WTC11 (cell line): Measurements from ENCODE around the gene TBC1D22B.

Experiments
- CTCF ChIP-seq: fragments of 200-600 bp; IDR thresholded peaks from 2 replicates; pipeline ENCODE4 v1.8.0; 2022; ENCODE audit warnings: antibody characterized with exemption
- FOXK1 ChIP-seq: sonication (generic); formaldehyde crosslinking; IDR thresholded peaks from 2 replicates; pipeline ENCODE4 v1.8.0; 2022; ENCODE audit warnings: mild to moderate bottlenecking, moderate library complexity, missing genetic modification reagents
- JUN ChIP-seq: sonication (generic); formaldehyde crosslinking; IDR thresholded peaks from 2 replicates; pipeline ENCODE4 v1.8.0; 2023; ENCODE audit warnings: mild to moderate bottlenecking, missing genetic modification reagents
- MLX ChIP-seq: sonication (generic); formaldehyde crosslinking; IDR thresholded peaks from 2 replicates; pipeline ENCODE4 v1.8.1; 2023; ENCODE audit warnings: mild to moderate bottlenecking, missing genetic modification reagents, moderate library complexity
- ZNF232 ChIP-seq: sonication (generic); formaldehyde crosslinking; IDR thresholded peaks from 2 replicates; pipeline ENCODE4 v1.8.0; 2022; ENCODE audit warnings: mild to moderate bottlenecking, missing genetic modification reagents
- TF ChIP-seq, protein P1 (sequence below): sonication (generic); formaldehyde crosslinking; IDR thresholded peaks from 2 replicates; pipeline ENCODE4 v1.8.0; 2022; ENCODE audit warnings: missing genetic modification reagents

GRCh38 chr6:37303891-37304503 is 46.4 kb downstream of the TBC1D22B start:
- TF ChIP-seq FOXK1 (CRISPR knock-in tag) (no peak), CTCF (no peak), JUN (CRISPR knock-in tag) (no peak), ZNF232 (CRISPR knock-in tag) (no peak), MLX (no peak)
- TF ChIP-seq, protein P1, sequence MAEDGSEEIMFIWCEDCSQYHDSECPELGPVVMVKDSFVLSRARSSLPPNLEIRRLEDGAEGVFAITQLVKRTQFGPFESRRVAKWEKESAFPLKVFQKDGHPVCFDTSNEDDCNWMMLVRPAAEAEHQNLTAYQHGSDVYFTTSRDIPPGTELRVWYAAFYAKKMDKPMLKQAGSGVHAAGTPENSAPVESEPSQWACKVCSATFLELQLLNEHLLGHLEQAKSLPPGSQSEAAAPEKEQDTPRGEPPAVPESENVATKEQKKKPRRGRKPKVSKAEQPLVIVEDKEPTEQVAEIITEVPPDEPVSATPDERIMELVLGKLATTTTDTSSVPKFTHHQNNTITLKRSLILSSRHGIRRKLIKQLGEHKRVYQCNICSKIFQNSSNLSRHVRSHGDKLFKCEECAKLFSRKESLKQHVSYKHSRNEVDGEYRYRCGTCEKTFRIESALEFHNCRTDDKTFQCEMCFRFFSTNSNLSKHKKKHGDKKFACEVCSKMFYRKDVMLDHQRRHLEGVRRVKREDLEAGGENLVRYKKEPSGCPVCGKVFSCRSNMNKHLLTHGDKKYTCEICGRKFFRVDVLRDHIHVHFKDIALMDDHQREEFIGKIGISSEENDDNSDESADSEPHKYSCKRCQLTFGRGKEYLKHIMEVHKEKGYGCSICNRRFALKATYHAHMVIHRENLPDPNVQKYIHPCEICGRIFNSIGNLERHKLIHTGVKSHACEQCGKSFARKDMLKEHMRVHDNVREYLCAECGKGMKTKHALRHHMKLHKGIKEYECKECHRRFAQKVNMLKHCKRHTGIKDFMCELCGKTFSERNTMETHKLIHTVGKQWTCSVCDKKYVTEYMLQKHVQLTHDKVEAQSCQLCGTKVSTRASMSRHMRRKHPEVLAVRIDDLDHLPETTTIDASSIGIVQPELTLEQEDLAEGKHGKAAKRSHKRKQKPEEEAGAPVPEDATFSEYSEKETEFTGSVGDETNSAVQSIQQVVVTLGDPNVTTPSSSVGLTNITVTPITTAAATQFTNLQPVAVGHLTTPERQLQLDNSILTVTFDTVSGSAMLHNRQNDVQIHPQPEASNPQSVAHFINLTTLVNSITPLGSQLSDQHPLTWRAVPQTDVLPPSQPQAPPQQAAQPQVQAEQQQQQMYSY (CRISPR knock-in tag) = no peak
